ENCODE measurements around the gene VEGFD. TPM values are rescaled to one million over a fixed set of nuclear protein-coding genes. Genes with fewer than 3 reads are reported as not detected.

VEGFD gene
- total RNA-seq, 1 experiment from 2014 or later, result 0.14 TPM

DNA sequence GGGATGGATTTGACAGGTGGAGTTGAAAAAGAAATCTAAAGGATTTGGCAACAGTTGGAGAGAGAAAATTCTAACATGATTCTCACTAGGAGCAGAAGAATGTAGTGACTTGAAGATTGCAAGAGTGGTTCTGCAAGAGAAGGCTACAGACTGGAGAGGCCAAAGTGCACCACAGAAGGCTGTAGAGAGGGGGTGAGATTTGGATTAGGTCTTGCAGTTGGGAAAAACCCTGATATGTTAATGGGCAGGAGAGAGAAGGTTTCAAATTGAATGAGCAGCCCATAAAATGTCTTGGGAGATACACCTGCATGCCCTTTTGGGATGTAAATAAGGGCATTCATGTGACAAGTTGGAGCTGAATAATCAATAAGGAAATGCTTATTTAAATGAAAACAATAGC is 14.7 kb upstream of the VEGFD start:
- H3K9me3 ChIP-seq (replicated peaks), result no peaks in the 10 kb centered on the region
- H3K27me3 ChIP-seq, result no peaks in the 10 kb centered on the region
- H3K27ac ChIP-seq, result no peak overlapping the region
- no peaks in the 10 kb centered on the region for H3K4me1 ChIP-seq
- no peak overlapping the region for H3K4me3 ChIP-seq
- no peak for DNase-seq
- no peaks in the 10 kb centered on the region for H3K36me3 ChIP-seq

DNA sequence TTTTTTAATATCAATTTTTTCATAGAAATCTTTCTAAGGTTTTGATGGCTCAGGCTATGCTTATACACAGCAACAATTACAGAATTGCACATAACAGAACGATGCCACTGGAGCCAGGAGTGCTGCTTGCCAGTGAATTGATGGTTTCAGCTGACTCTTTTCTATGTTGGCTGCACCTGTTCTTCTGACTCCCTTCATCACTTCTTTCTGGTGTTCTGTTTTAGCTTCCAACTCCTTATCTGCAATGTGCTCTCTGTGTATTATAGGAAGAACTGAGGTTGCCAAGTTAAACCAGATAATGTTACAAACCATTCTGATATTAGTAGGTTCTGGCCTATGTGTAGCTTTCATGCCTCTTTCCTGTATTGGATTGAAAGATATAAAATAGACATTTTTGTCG is 11.6 kb upstream of the VEGFD start:
- no peak overlapping the region for H3K4me3 ChIP-seq
- no peaks in the 10 kb centered on the region for H3K9me3 ChIP-seq (replicated peaks)
- no peak for DNase-seq
- no peaks in the 10 kb centered on the region for H3K4me1 ChIP-seq
- no peaks in the 10 kb centered on the region for H3K36me3 ChIP-seq
- no peak overlapping the region for H3K27ac ChIP-seq
- H3K27me3 ChIP-seq, result no peaks in the 10 kb centered on the region

DNA sequence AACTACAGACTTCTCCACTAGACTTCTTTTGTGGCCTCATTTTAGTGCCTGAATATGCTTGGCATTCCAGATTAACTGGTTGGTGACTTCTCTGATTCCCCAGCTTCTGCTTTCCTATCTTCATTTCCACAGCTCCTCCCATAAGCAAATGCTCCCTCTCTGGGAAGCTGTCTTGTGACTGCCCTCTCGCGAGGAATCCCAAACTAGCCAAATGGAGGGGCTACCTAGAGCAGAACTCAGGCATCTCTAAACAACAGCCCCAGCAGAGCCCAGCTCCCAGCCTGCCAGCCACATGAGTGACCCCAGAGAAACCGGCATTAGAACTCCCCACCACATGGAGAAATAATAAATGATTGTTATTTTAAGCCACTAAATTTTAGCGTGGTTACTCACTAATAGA is 7.6 kb upstream of the VEGFD start:
- Histone ChIP-seq H3K4me3 (no peak overlapping the region), H3K27ac (no peak overlapping the region), H3K36me3 (no peaks in the 10 kb centered on the region), H3K4me1 (no peaks in the 10 kb centered on the region), H3K9me3 (replicated peaks) (no peaks in the 10 kb centered on the region), H3K27me3 (no peaks in the 10 kb centered on the region)
- no peak for DNase-seq

DNA sequence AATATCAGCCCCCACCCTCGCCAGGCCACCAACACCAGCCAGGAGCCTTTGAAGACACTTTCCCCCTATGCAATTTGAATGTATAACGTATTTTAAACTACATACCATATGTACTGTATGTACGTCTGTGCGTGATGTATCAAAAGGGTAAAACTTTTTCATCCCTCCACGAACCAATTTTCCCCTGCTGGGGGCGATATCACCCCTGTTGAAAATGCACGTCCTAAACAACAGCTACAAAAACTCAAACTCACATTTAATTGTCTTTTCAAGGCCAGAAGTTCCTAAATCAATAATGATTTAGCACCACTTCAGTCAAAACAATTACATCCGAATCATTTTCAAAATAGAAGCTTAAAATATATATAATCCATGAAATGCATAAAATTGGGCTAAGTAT is 1.4 kb downstream of the VEGFD start:
- H3K27ac ChIP-seq, result no peak overlapping the region
- no peaks in the 10 kb centered on the region for H3K9me3 ChIP-seq (replicated peaks)
- DNase-seq, result no peak

DNA sequence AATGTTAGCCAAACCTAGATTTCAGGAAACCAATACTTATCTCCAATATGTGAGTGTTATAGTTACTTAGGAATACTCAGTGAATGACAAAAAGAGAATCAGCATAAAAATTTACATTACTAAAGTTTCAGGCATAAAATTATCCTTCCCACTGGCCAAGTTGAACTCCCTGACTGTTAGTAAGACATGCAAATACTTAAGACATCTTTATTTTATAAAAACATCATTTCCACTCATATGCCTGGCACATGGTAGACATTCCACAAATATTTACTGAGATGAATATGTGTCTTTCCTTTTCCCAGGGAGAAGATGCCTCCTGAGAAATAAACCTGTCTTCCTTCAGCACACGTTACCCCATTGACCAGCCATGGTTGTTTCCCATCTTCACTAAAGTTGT is 7.3 kb downstream of the VEGFD start:
- H3K4me1 ChIP-seq, result no peaks in the 10 kb centered on the region
- no peak overlapping the region for H3K4me3 ChIP-seq
- no peaks in the 10 kb centered on the region for H3K36me3 ChIP-seq
- H3K27me3 ChIP-seq, result no peaks in the 10 kb centered on the region
- H3K27ac ChIP-seq, result no peak overlapping the region
- no peak for DNase-seq
- no peaks in the 10 kb centered on the region for H3K9me3 ChIP-seq (replicated peaks)

More for the DNA sequence above, 1.4 kb downstream of the VEGFD start:
- no peak overlapping the region for H3K4me3 ChIP-seq
- H3K27me3 ChIP-seq, result no peaks in the 10 kb centered on the region
- H3K4me1 ChIP-seq, result no peaks in the 10 kb centered on the region
- H3K36me3 ChIP-seq, result no peaks in the 10 kb centered on the region

DNA sequence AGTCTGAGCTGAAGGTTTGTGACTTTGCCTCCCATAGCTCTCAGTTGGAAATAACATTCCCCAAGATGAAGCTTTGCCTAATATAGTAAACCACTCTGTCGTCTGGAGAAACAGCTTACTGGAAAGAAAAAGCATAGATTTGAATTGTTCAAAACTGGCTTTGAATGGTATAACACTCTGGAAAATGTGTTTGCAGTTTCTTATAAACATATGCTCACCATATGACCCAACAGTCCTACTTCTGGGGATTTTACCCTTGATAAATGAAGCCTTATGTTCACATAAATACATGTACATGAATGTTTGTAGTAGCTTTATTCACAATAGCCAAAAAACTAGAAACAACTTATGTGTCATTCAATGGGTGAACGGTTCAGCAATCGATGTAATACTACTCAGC is 10.2 kb downstream of the VEGFD start:
- H3K27ac ChIP-seq, result no peak overlapping the region

DNA sequence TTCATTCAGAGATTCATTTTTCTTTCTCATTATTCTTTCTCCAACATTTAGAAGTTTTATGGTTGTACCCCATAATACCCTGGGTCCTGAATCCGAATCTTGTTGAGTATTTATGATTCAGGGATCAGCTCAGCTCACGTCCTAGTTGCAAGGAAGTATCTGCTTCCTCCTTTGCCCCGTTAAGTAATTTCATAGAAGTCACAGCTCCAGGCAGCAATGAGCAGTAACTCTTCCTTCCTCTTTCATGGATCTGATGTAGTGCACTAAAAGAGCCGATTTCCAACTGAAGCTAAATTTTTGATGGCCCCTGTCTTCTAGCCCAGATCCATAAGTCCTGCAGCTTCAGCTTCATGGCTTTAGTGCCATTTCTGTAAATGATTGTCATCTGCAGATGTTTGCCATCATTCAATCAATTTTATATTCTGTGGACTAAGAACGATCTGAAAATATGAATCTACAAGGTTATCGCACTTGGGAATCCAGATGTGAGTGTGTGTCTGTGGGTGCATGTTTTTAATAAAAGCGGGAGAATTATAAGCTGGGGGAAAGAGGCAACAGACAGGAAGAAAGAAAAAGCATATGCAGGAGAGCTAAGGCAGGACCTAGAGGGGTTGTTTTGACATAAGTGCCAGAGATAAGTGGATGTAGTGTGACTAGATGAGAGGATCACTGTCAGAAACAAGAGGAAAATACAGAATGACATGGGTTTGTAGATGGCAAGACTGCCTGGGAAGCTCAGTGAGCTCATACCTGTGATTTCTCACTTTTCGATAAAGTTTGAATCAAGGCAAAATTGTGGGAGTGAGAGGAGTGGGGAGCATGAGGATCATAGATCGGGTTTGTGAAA is 17.5 kb downstream of the VEGFD start:
- Histone ChIP-seq H3K27ac (no peak overlapping the region), H3K36me3 (no peaks in the 10 kb centered on the region), H3K4me3 (no peak overlapping the region)

More for the DNA sequence above, 10.2 kb downstream of the VEGFD start:
- H3K4me1 ChIP-seq, result no peaks in the 10 kb centered on the region
- DNase-seq, result no peak
- H3K4me3 ChIP-seq, result no peak overlapping the region
- no peaks in the 10 kb centered on the region for H3K9me3 ChIP-seq (replicated peaks)
- H3K36me3 ChIP-seq, result no peaks in the 10 kb centered on the region
- no peaks in the 10 kb centered on the region for H3K27me3 ChIP-seq

DNA sequence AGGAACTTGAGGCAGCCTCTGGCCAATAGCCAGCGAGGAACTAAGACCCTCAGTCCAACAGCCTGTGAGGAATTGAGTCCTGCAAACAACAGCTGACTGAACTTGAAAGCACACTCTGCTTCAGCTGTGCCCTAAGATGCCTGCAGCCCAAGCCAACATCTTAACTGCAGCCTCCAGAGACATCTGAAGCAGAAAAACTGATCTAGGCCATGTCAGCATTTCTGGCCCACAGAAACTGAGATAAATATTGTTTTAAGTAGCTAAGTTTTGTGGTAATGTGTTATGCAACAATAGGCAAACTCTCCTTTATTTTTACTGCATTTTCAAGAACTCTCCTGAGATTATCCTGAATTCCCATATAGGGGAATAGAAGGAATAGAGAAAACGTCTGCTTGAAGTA is 24.5 kb downstream of the VEGFD start:
- Histone ChIP-seq H3K36me3 (no peaks in the 10 kb centered on the region), H3K4me1 (no peaks in the 10 kb centered on the region), H3K9me3 (replicated peaks) (0 out of 2 replicates have a peak, but pooled peaks cover 4% of the 10 kb centered on the region), H3K27me3 (no peaks in the 10 kb centered on the region), H3K4me3 (no peak overlapping the region), H3K27ac (no peak overlapping the region)
- no peak for DNase-seq

More for the DNA sequence above, 17.5 kb downstream of the VEGFD start:
- Histone ChIP-seq H3K27me3 (no peaks in the 10 kb centered on the region), H3K4me1 (no peaks in the 10 kb centered on the region), H3K9me3 (replicated peaks) (no peaks in the 10 kb centered on the region)
- no peak for DNase-seq

DNA sequence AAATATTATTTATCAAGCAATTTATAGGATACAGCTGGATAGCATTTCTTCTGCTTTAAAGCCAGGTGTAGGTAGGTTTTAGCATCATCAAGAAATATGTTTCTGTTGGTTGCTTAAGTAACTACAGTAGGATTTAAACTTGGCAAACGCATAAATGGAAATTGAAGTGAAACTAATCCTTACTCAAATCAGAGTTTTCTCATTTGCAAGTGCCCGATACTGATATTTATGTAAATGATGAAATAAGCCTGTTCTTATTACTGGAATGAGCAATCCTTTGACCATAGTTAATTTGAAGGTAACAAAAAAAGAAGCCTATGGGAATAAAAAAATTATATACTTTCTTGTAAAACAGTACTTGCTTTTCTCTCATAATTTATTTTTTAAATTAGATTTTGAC is 25.7 kb downstream of the VEGFD start:
- no peaks in the 10 kb centered on the region for H3K36me3 ChIP-seq
- H3K4me3 ChIP-seq, result no peak overlapping the region
- H3K9me3 ChIP-seq (replicated peaks), result 0 out of 2 replicates have a peak, but pooled peaks cover 4% of the 10 kb centered on the region
- H3K27me3 ChIP-seq, result no peaks in the 10 kb centered on the region
- no peak for DNase-seq
- no peak overlapping the region for H3K27ac ChIP-seq
- H3K4me1 ChIP-seq, result no peaks in the 10 kb centered on the region

DNA sequence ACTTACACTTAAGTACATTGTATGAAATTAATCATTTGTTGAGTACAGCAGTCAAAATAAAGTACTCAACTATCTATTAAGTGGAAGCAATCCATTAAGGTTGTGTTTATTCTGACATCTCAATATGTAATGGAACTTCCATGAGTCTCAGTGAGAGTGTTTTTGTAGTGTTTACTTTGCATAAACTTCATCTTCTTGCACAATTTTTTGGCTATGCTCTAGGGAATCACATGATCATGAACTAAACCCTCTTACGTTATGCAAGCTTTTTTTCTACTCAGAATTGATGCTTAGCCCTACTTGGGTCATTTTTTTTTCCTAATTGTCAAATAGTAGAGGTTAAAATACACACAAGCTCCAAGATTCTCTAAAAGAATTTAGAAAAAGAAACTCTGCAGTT is 27.8 kb downstream of the VEGFD start:
- Histone ChIP-seq H3K36me3 (no peaks in the 10 kb centered on the region), H3K27me3 (peaks cover 4% of the 10 kb centered on the region; the same call in 1 of the 2 replicates), H3K9me3 (replicated peaks) (0 out of 2 replicates have a peak, but pooled peaks cover 4% of the 10 kb centered on the region), H3K4me1 (no peaks in the 10 kb centered on the region), H3K27ac (no peak overlapping the region), H3K4me3 (no peak overlapping the region)
- DNase-seq, result no peak

DNA sequence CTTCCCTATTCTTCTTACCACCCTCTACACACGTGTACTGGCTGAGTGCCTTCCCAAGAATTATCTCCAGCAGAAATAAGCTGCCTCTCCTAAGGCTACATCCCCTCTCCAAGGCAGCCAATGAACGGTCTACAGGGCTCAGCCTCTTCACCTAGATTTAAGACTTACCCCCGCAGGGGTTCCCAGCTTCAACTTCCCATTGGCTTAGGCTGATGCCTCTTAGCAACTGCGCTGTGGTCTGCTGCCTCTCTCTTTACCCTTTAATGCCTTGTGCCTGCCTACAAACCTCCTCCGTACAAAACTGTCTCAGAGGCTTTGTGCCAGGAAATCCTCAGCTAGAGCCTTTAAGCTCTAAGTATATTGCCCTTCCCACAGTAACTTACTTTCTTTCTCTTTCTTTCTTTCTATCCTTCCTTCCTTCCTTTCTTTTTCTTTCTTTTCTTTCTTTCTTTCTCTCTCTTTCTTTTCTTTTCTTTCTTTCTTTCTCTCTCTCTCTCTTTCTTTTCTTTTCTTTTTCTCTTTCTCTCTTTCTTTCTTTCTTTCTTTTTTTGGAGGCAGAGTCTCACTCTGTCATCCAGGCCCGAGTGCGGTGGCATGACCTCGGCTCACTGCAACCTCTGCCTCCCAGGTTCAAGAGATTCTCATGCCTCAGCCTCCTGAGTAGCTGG is 33.8 kb downstream of the VEGFD start:
- H3K9me3 ChIP-seq (replicated peaks), result no peaks in the 10 kb centered on the region
- no peaks in the 10 kb centered on the region for H3K36me3 ChIP-seq
- peak; percentile 42 to 66 for DNase-seq
- H3K27me3 ChIP-seq, result peaks cover 4% of the 10 kb centered on the region; the same call in 1 of the 2 replicates
- H3K4me1 ChIP-seq, result no peaks in the 10 kb centered on the region
- H3K4me3 ChIP-seq, result no peak overlapping the region
- H3K27ac ChIP-seq, result no peak overlapping the region

DNA sequence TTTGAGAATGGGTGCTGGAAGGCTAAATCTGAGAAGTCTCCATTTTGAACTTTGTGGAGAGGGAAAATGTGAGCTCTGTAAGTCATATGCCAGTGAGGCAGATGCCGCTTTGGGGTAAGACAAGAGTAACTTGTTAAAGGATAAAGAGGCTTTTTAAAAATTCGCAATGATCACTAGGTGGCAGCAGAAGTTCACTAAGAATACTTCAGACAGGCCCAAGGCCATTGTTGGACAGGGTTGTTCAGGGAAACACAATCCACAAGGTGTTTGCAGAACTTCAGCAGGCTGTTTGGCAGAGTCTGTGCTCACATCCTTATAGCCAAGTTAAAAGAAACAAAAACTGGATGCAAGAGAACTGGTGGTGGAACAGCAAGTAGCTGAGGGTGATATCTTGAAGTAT is 35.2 kb downstream of the VEGFD start:
- peak; percentile 45 to 81 for DNase-seq
- no peaks in the 10 kb centered on the region for H3K9me3 ChIP-seq (replicated peaks)
- no peaks in the 10 kb centered on the region for H3K4me1 ChIP-seq
- no peak overlapping the region for H3K4me3 ChIP-seq
- no peak overlapping the region for H3K27ac ChIP-seq
- peaks cover 4% of the 10 kb centered on the region; the same call in 1 of the 2 replicates for H3K27me3 ChIP-seq
- H3K36me3 ChIP-seq, result no peaks in the 10 kb centered on the region

DNA sequence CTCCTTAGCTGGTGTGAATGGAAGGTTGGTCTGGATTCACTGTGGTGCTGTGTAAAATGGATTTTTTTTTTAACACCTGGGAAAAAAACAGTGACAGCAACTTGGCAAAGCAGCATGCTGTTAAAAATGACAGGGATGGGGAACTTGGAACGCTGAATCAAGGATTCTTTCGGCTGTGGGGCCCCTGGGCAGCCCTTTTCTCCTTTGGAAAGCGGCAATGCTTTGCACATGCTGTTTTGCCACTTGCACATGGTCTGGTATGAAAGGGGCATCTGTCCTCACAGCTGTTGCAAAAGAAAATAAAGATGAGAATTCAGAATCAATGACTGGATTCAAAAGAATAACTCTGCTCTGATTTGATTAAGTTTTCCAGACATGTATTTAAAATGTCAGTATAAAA is 38.2 kb downstream of the VEGFD start:
- Histone ChIP-seq H3K9me3 (replicated peaks) (no peaks in the 10 kb centered on the region), H3K27me3 (no peaks in the 10 kb centered on the region), H3K4me1 (no peaks in the 10 kb centered on the region), H3K4me3 (no peak overlapping the region), H3K27ac (no peak overlapping the region), H3K36me3 (no peaks in the 10 kb centered on the region)
- DNase-seq, result peak in 1 of 2 experiments; percentile 13

DNA sequence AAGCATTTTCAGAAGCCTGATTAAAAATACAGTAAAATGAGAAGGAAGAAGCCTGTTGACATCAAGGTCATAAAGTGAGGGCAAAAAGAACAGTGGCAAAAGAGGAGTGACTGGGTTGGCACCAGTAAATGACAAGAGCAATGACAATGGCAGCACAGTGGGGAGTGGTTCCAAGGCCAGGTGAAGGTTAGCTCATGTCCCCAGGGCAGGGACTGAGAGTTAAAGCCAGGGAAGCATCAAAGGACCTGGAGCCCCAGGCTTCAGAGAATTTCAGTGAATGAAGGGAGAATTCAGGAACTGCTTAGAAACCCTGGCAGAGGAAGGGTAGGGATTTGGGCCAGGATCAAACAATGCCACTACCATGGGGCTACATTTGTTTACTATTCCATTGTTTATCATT is 40.1 kb downstream of the VEGFD start:
- Histone ChIP-seq H3K4me1 (no peaks in the 10 kb centered on the region), H3K27ac (no peak overlapping the region), H3K4me3 (no peak overlapping the region), H3K36me3 (no peaks in the 10 kb centered on the region), H3K27me3 (no peaks in the 10 kb centered on the region), H3K9me3 (replicated peaks) (no peaks in the 10 kb centered on the region)
- no peak for DNase-seq

DNA sequence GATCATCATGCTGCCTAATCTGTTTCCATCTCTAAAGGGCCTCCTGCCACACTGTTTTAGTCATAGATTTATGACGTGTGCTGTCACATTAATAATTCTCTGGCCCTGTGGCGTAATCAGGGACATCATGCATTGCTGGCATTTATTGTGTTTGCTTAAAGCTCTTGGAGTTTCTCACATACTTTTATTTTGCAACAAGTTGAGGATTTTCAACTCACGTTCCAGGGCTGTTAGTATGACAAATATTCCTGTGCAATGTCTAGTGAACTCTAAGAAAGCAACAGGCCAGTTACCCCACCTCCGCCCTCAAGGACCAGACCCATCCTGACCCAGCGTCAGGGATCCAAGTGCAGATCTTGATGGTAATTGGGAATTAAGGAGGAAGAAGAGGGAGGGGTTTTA is 41.1 kb downstream of the VEGFD start:
- Histone ChIP-seq H3K9me3 (replicated peaks) (no peaks in the 10 kb centered on the region), H3K4me3 (no peak overlapping the region), H3K36me3 (no peaks in the 10 kb centered on the region), H3K4me1 (no peaks in the 10 kb centered on the region), H3K27me3 (no peaks in the 10 kb centered on the region), H3K27ac (no peak overlapping the region)
- no peak for DNase-seq
